Measurements from ENCODE around the gene ARL6IP4. TPM values are rescaled to one million over a fixed set of nuclear protein-coding genes. Genes with fewer than 3 reads are reported as not detected.

Gene ARL6IP4
- total RNA-seq, 4 donors from 2014 or later, result 197 to 338 (median 251) TPM

- no peaks in the 10 kb centered on the region for H3K9me3 ChIP-seq
- H3K4me1 ChIP-seq, result peaks cover 0 to 27% (median 0%) of the 10 kb centered on the region in 4 donors
- DNase-seq (ENCODE audit: low spot score in 2 of 2), result no peak
- H3K4me3 ChIP-seq, result no peak overlapping the region
- peaks cover 0 to 83% (median 0%) of the 10 kb centered on the region in 3 donors for H3K36me3 ChIP-seq
- TF ChIP-seq CTCF (IDR thresholded peaks at IDR 0.05), result no peak
- TF ChIP-seq EP300 (IDR thresholded peaks at IDR 0.05), result no peak
- no peak for TF ChIP-seq POLR2A (IDR thresholded peaks at IDR 0.05)
- no peaks in the 10 kb centered on the region for H3K27me3 ChIP-seq
- WGBS, 2 donors, result 89 to 96% methylated on average over 12 to 13 of the region's 13 CpGs
- H3K27ac ChIP-seq, result no peak overlapping the region
Measured at GRCh38 chr12:122994781-122995502, 14.5 kb downstream of the ARL6IP4 start.

GRCh38 chr12:122995503-122996187 is 15.2 kb downstream of the ARL6IP4 start:
- peaks cover 0 to 83% (median 0%) of the 10 kb centered on the region in 3 donors for H3K36me3 ChIP-seq
- peaks cover 0 to 27% (median 0%) of the 10 kb centered on the region in 4 donors for H3K4me1 ChIP-seq
- no peak overlapping the region for H3K27ac ChIP-seq
- no peaks in the 10 kb centered on the region for H3K27me3 ChIP-seq
- 62 to 69% methylated on average over 15 to 20 of the region's 20 CpGs for WGBS, 2 donors
- no peak for DNase-seq (ENCODE audit: low spot score in 2 of 2)
- H3K4me3 ChIP-seq, result no peak overlapping the region
- H3K9me3 ChIP-seq, result no peaks in the 10 kb centered on the region
- TF ChIP-seq POLR2A (IDR thresholded peaks at IDR 0.05), result no peak
- TF ChIP-seq EP300 (IDR thresholded peaks at IDR 0.05), result no peak

DNA sequence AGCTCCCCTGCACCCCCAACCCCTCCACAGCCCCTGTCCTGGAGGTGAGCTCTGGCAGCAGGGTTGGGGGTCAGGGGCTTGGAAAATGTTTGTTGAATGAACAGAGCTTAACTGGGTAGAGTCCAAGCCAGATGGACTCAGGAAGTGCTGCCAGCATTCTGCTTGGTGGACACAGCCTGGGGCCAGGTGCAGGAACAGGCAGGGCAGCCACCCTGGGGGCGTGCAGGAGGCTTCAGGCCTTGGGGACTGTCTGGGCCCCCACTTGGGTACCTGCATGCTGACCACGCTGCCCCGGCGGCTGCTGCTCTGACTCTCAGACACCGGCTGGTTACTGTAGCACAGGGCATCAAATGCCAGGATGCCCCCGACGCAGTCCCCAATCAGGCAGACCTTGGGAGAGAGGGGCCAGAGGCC is 15.7 kb downstream of the ARL6IP4 start:
- Histone ChIP-seq H3K4me1 (peaks cover 0 to 27% (median 0%) of the 10 kb centered on the region in 4 donors), H3K9me3 (no peaks in the 10 kb centered on the region), H3K27ac (no peak overlapping the region), H3K27me3 (no peaks in the 10 kb centered on the region), H3K36me3 (peaks cover 0 to 83% (median 0%) of the 10 kb centered on the region in 3 donors), H3K4me3 (no peak overlapping the region)
- WGBS, 2 donors, result 81 to 87% methylated on average over 3 to 7 of the region's 7 CpGs
- no peak for DNase-seq (ENCODE audit: low spot score in 2 of 2)
- TF ChIP-seq EP300 (IDR thresholded peaks at IDR 0.05) (no peak), CTCF (IDR thresholded peaks at IDR 0.05) (no peak), POLR2A (IDR thresholded peaks at IDR 0.05) (no peak)

DNA sequence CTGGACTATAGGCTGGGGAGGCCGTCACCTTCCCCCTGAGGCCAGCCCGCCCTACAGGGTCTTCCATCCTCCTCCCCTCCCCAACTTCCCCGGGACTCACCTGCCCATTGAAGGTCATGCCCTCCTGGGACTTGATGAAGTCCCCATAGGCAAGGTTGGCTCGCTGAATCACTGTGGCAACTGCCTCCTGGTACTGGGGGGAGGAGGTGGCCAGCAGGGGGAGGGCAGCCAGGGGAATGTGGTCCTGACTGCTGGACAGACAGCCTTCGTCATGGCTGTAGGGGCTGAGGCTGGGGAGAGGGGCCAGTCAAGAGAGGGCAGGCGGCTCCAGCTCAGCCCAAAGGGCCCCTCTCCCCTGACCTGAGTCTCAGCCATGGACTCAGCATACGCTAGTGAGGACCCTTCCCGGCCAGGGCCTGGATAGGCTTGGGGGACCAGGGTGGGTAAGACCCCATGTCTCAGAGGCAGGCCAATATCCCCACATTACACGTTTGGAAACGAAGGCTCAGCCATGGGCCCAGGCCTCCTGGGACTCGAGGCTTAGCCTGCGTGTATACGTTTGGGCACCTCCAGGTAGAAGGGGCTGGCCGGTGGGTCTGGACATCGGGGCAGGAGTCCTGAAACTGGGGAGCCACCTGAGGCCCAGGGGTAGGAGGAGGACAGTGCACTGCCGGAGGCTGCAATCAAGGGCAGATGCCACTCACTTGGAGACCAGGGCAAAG is 16.3 kb downstream of the ARL6IP4 start:
- H3K4me1 ChIP-seq, result peaks cover 0 to 27% (median 0%) of the 10 kb centered on the region in 4 donors
- H3K9me3 ChIP-seq, result no peaks in the 10 kb centered on the region
- H3K27me3 ChIP-seq, result no peaks in the 10 kb centered on the region
- WGBS, 2 donors, result 91 to 93% methylated on average over 14 to 16 of the region's 16 CpGs
- TF ChIP-seq EP300 (IDR thresholded peaks at IDR 0.05) (no peak), POLR2A (IDR thresholded peaks at IDR 0.05) (no peak), CTCF (IDR thresholded peaks at IDR 0.05) (no peak)
- H3K27ac ChIP-seq, result no peak overlapping the region
- no peak for DNase-seq (ENCODE audit: low spot score in 2 of 2)
- H3K4me3 ChIP-seq, result no peak overlapping the region
- H3K36me3 ChIP-seq, result peaks cover 0 to 82% (median 0%) of the 10 kb centered on the region in 3 donors

DNA sequence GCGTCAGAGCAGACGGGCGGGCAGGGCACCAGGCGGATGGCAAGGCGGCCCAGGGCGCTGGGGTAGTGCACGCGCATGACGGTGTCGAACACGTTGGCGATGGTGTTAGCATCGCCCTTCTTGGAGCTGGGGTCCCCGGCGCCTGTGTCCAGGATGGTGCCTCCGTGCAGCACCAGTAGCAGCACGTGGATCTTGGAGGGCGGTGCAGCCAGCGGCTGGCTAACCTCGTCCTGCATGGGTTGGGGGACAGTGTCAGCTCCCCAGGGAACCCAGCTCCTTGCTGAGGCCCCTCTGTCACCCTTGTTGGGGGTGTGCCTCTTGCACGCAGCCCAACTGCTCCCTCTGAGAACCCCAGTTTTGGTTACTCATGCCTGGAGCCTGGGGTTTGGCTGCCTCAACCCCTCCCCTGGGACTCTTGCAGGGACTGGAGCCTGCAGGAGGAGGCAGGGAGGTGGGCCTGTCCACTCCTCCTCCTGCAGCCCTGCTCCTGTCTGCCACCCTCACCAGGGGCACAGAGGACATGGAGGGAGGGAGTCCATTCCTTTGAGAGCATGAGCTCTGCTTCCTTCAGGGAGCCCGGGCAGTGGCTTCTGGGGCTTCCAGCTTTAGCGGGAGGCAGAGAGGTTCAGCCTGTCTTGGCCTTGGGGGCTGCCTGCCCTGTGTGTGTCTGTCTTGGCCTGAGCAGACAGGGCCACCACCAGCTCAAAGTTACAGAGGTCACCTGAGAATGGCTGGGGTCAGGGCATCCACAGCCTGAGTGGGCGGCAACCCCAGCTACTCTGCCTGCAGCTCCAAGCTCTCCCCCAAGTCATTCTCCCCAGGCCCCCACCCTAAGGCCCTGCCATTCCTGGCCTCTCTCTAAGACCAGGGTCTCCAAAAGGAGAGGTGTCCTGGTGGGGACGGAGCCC is 17.1 kb downstream of the ARL6IP4 start:
- DNase-seq (ENCODE audit: low spot score in 2 of 2), result no peak
- peaks cover 0 to 27% (median 0%) of the 10 kb centered on the region in 4 donors for H3K4me1 ChIP-seq
- WGBS, 2 donors, result 88 to 92% methylated on average over 23 to 24 of the region's 25 CpGs
- peaks cover 0 to 75% (median 0%) of the 10 kb centered on the region in 3 donors for H3K36me3 ChIP-seq
- no peaks in the 10 kb centered on the region for H3K9me3 ChIP-seq
- H3K4me3 ChIP-seq, result no peak overlapping the region
- no peak overlapping the region for H3K27ac ChIP-seq
- no peaks in the 10 kb centered on the region for H3K27me3 ChIP-seq
- TF ChIP-seq POLR2A (IDR thresholded peaks at IDR 0.05) (no peak), CTCF (IDR thresholded peaks at IDR 0.05) (no peak), EP300 (IDR thresholded peaks at IDR 0.05) (no peak)
